ENCODE measurements around the gene TNNI2.

The TNNI2 gene

DNA sequence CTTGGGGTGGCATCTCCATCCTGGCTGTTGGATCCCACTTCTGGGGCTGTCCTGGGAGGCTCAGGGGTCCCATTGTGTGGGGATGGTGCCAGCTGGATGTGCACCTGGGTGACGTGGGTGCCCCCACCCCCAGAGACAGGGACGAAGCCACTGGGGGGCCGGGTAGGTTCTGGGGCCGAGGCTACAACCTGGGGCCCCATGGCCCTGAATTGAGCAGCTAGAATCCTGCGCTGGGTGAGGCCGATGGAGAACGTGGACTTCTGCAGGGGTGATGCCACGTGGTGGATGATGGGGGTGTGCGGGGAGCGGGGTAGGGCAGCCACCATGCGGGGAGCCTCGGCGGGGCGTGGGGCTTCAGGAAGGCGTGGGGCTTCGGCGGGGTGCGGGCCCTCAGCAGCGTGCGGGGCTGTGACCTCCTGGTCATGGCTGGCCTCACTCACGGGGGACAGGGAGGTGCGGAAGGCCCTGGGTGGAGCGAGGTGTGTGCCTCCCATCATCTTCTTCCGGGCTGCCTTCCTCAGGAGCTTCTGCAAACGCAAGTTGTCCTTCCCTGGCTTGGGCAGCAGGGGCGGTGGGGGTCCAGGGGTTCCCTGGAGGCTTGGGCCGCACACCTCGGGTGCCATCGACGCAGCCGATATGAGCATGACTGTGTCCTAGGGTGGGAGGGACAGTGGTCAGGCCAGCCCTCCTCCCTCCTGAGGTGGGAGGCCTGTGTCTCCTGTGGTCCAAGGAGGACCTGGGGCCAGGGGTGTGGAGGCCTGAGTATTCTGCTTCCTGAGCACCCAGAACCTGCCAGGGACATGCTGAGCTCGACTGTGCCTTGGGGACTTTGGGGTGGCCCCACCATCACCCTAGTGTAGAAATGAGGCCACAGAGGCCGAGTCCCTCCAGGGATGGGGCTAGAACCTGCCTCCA lies 51.4 kb downstream of the TNNI2 start:
- DNase-seq, result no peak

Measured in NCI-H2171 treated with DMSO at 0.1 percent for 48 hours (cell line).